H1 (cell line): ENCODE measurements around the gene DAAM1.

ENCODE experiments used
- CHD2 ChIP-seq: IDR thresholded peaks from 2 replicates; pipeline ENCODE4 v1.6.1; 2012; ENCODE audit warnings: low read length, improper control_type of control experiment
- JUN ChIP-seq: IDR thresholded peaks from 2 replicates; pipeline ENCODE4 v1.6.1; 2011; ENCODE audit warnings: low read depth, mild to moderate bottlenecking, improper control_type of control experiment, low read length
- POLR2A ChIP-seq, 2 experiments: IDR thresholded peaks; 1 replicate in 1 of 2; 2 replicates in 1 of 2; pipeline ENCODE4 v1.6.1; 2011; ENCODE audit warnings: low read depth in 2 of 2, low read length in 2 of 2, mild to moderate bottlenecking in 2 of 2; ENCODE audit errors: control extremely low read depth in 1 of 2
- RAD21 ChIP-seq, 2 experiments: IDR thresholded peaks in 1 of 2; conservative IDR thresholded peaks in 1 of 2; 2 replicates each; pipeline ENCODE4 v1.6.1; 2011; ENCODE audit warnings: low read depth in 2 of 2, low read length in 2 of 2, improper control_type of control experiment in 1 of 2, inconsistent platforms in 1 of 2, mild to moderate bottlenecking in 1 of 2, moderate library complexity in 1 of 2
- RFX5 ChIP-seq: IDR thresholded peaks from 2 replicates; pipeline ENCODE4 v1.6.1; 2011; ENCODE audit warnings: low read depth, low read length, improper control_type of control experiment, borderline replicate concordance
- TBP ChIP-seq: IDR thresholded peaks from 2 replicates; pipeline ENCODE4 v1.6.1; 2011; ENCODE audit warnings: low read depth, low read length, improper control_type of control experiment
- TF ChIP-seq, protein P1 (sequence below): IDR thresholded peaks from 2 replicates; pipeline ENCODE4 v1.6.1; 2011; ENCODE audit warnings: low read depth, mild to moderate bottlenecking, low read length; ENCODE audit not compliant: insufficient read depth
- TF ChIP-seq, protein P2 (sequence below), 3 experiments: IDR thresholded peaks; 1 replicate in 2 of 3; 2 replicates in 1 of 3; pipeline versions ENCODE4 v1.5.1 to v1.6.1; 2011; ENCODE audit warnings: low read length in 3 of 3, mild to moderate bottlenecking in 3 of 3, inconsistent platforms in 2 of 3, low read depth in 1 of 3, moderate library complexity in 1 of 3; ENCODE audit not compliant: insufficient read depth in 1 of 3; ENCODE audit errors: control extremely low read depth in 1 of 3

DNA sequence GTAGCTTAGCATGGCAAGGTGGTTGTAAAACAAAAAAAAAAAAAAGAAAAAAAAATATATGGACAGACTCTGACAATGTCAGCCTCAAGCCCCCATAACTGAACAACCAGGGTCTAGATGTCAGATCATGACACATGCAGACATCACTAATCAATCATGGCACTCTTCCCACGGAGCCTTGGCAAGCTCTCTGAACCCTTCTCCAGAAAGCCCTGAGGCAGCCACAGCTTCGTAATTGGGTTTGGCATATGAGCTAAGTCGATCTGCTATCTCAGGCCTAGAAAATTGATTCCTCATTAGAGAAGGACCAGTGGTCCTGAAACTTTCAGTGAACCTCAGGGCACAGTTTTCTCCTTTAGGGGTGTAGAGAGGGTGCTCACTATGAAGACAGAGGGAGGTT, 164.5 kb downstream of the DAAM1 start:
- TF ChIP-seq POLR2A (IDR thresholded peaks at IDR 0.05; ENCODE audit: control extremely low read depth in 1 of 2, low read depth in 2 of 2, low read length in 2 of 2), result no peak
- TF ChIP-seq JUN, result no peak
- TF ChIP-seq CHD2, result no peak
- TF ChIP-seq, protein P1, sequence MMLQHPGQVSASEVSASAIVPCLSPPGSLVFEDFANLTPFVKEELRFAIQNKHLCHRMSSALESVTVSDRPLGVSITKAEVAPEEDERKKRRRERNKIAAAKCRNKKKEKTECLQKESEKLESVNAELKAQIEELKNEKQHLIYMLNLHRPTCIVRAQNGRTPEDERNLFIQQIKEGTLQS, result no peak
- TF ChIP-seq, protein P2, sequence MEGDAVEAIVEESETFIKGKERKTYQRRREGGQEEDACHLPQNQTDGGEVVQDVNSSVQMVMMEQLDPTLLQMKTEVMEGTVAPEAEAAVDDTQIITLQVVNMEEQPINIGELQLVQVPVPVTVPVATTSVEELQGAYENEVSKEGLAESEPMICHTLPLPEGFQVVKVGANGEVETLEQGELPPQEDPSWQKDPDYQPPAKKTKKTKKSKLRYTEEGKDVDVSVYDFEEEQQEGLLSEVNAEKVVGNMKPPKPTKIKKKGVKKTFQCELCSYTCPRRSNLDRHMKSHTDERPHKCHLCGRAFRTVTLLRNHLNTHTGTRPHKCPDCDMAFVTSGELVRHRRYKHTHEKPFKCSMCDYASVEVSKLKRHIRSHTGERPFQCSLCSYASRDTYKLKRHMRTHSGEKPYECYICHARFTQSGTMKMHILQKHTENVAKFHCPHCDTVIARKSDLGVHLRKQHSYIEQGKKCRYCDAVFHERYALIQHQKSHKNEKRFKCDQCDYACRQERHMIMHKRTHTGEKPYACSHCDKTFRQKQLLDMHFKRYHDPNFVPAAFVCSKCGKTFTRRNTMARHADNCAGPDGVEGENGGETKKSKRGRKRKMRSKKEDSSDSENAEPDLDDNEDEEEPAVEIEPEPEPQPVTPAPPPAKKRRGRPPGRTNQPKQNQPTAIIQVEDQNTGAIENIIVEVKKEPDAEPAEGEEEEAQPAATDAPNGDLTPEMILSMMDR (IDR thresholded peaks at IDR 0.05; ENCODE audit: control extremely low read depth in 1 of 3, insufficient read depth in 1 of 3, low read depth in 1 of 3, low read length in 3 of 3), result no peak
- TF ChIP-seq RAD21 (IDR thresholded peaks at IDR 0.05 in 1 of 2, conservative IDR thresholded peaks at IDR 0.05 in 1 of 2; ENCODE audit: low read depth in 2 of 2, low read length in 2 of 2), result no peak
- no peak for TF ChIP-seq TBP
- TF ChIP-seq RFX5, result no peak
